Measurements from ENCODE around the gene CDK17. TPM values are rescaled to one million over a fixed set of nuclear protein-coding genes. Genes with fewer than 3 reads are reported as not detected.

Gene CDK17
- total RNA-seq, 2 donors from 2014 or later, result 36.2 to 39.9 TPM

DNA sequence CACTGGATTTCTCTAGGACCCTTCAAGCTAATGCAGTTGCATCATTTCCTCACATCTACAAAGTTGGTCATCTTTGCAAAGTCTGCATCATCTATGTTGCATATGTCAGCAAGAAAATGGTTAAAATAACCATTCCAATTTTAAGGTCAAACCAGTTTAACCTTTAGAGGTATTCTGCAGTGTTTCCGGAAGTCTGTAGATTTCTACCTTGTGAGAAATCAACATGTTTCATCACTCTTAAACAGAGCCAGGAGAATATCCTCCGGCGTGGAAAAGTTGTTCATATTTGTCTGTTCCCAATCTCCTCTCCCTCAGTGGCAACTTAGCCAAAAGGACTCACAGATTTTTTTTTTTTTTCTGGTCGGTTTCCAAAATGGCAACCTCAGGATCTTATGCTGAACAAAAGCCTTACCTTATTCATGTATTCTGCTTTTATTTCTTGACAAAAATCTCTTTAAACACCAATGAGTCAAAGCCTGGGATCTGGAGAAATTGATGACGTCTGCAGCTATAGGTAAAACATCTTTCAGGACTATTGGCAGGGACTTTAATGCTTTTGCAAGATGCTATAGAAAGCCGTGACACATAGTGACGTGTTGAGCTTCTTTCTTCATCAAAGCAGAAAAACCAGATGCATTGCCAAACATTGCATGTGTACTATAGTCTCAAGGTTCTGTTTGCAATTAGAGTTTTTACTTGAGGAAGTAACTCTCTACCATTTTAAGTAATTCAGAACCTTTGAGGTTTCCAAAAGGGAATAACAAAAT, 16.0 kb upstream of the CDK17 start:
- Mint-ChIP-seq H3K4me1 (no peaks in the 10 kb centered on the region), H3K36me3 (ENCODE audit: low read depth) (no peaks in the 10 kb centered on the region), H3K27me3 (ENCODE audit: insufficient read depth) (no peaks in the 10 kb centered on the region), H3K4me3 (no peak overlapping the region), H3K9me3 (no peaks in the 10 kb centered on the region), H3K27ac (no peak overlapping the region)
- H3K9ac ChIP-seq (ENCODE audit: extremely low read depth, low read length, poor library complexity, severe bottlenecking), result no peak overlapping the region
- no peaks in the 10 kb centered on the region for H3K9me3 ChIP-seq (ENCODE audit: control insufficient read depth, low read length)
- H3K36me3 ChIP-seq (ENCODE audit: control insufficient read depth, insufficient read depth, low read length), result no peaks in the 10 kb centered on the region
- no peak overlapping the region for H3K27ac ChIP-seq (ENCODE audit: low read depth, low read length)
- H3K27me3 ChIP-seq (ENCODE audit: control insufficient read depth, insufficient read depth, low read length, poor library complexity, severe bottlenecking), result no peaks in the 10 kb centered on the region
- no peak for DNase-seq
- no peaks in the 10 kb centered on the region for H3K4me1 ChIP-seq (ENCODE audit: control insufficient read depth, insufficient read depth, low read length)
- no peak for TF ChIP-seq CTCF (conservative IDR thresholded peaks at IDR 0.05)
- H3K4me3 ChIP-seq (ENCODE audit: low read length), result no peak overlapping the region
- 92 to 94% methylated on average over 7 of the region's 7 CpGs for WGBS, 2 experiments (ENCODE audit: insufficient coverage in 1 of 2, insufficient read length in 1 of 2)

DNA sequence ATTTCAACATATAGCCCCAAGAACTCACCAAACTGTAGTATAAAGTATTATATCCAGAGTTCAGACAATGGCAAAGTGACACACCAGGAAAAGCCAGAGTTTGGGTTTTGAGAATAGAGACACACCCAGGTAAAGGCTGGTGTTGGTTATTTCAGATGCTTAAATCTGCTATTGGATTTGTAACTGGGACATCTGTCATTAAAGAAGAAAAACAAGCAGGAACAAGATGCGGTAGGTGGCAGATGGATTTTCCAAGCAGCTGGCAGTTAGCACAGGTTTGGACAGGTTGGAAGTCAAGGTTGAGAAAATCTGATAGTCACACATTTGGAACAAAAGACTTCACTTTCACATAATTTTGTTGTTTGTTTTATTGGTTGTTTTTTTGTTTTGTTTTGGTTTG, 14.4 kb upstream of the CDK17 start:
- no peak overlapping the region for H3K4me3 ChIP-seq (ENCODE audit: low read length)
- Mint-ChIP-seq H3K36me3 (ENCODE audit: low read depth) (no peaks in the 10 kb centered on the region), H3K27ac (no peak overlapping the region), H3K27me3 (ENCODE audit: insufficient read depth) (no peaks in the 10 kb centered on the region), H3K4me3 (no peak overlapping the region), H3K9me3 (no peaks in the 10 kb centered on the region), H3K4me1 (no peaks in the 10 kb centered on the region)
- H3K9me3 ChIP-seq (ENCODE audit: control insufficient read depth, low read length), result no peaks in the 10 kb centered on the region
- H3K27ac ChIP-seq (ENCODE audit: low read depth, low read length), result no peak overlapping the region
- no peak overlapping the region for H3K9ac ChIP-seq (ENCODE audit: extremely low read depth, low read length, poor library complexity, severe bottlenecking)
- TF ChIP-seq CTCF (conservative IDR thresholded peaks at IDR 0.05), result no peak
- no peak for DNase-seq
- 96 to 100% methylated on average over 1 of the region's 1 CpG for WGBS, 2 experiments (ENCODE audit: insufficient coverage in 1 of 2, insufficient read length in 1 of 2)
- no peaks in the 10 kb centered on the region for H3K36me3 ChIP-seq (ENCODE audit: control insufficient read depth, insufficient read depth, low read length)
- H3K27me3 ChIP-seq (ENCODE audit: control insufficient read depth, insufficient read depth, low read length, poor library complexity, severe bottlenecking), result no peaks in the 10 kb centered on the region
- no peaks in the 10 kb centered on the region for H3K4me1 ChIP-seq (ENCODE audit: control insufficient read depth, insufficient read depth, low read length)

GRCh38 chr12:96412431-96412830, 12.2 kb upstream of the CDK17 start:
- TF ChIP-seq CTCF (conservative IDR thresholded peaks at IDR 0.05), result no peak
- Histone ChIP-seq H3K27me3 (ENCODE audit: control insufficient read depth, insufficient read depth, low read length, poor library complexity, severe bottlenecking) (no peaks in the 10 kb centered on the region), H3K9me3 (ENCODE audit: control insufficient read depth, low read length) (no peaks in the 10 kb centered on the region), H3K9ac (ENCODE audit: extremely low read depth, low read length, poor library complexity, severe bottlenecking) (no peak overlapping the region), H3K36me3 (ENCODE audit: control insufficient read depth, insufficient read depth, low read length) (no peaks in the 10 kb centered on the region), H3K27ac (ENCODE audit: low read depth, low read length) (no peak overlapping the region), H3K4me3 (ENCODE audit: low read length) (no peak overlapping the region), H3K4me1 (ENCODE audit: control insufficient read depth, insufficient read depth, low read length) (no peaks in the 10 kb centered on the region)
- H3K4me1 Mint-ChIP-seq, result no peaks in the 10 kb centered on the region
- H3K27ac Mint-ChIP-seq, result no peak overlapping the region
- no peaks in the 10 kb centered on the region for H3K9me3 Mint-ChIP-seq
- no peak for DNase-seq
- H3K36me3 Mint-ChIP-seq (ENCODE audit: low read depth), result no peaks in the 10 kb centered on the region
- no peaks in the 10 kb centered on the region for H3K27me3 Mint-ChIP-seq (ENCODE audit: insufficient read depth)
- no peak overlapping the region for H3K4me3 Mint-ChIP-seq

Data from endodermal cell (in vitro differentiated cells).